Endothelial cell (in vitro differentiated cells): ENCODE measurements around the gene CETN3. TPM values are rescaled to one million over a fixed set of nuclear protein-coding genes. Genes with fewer than 3 reads are reported as not detected.
"Not testable (repeated sequence)": the region's sequence is repeated elsewhere in the genome, so short reads cannot be mapped to it uniquely, and the experiment has no call there.

ENCODE experiments used
- DNase-seq: peaks from one replicate; pipeline ENCODE4 v3.0.0; 2021; ENCODE audit warnings: low spot score
- H3K27ac Mint-ChIP-seq: one replicate; pipeline ENCODE4 v1.8.0; 2021; ENCODE audit warnings: mixed read lengths, inconsistent platforms; ENCODE audit not compliant: unreplicated experiment
- H3K27me3 Mint-ChIP-seq: one replicate; pipeline ENCODE4 v1.8.0; 2021; ENCODE audit warnings: mild to moderate bottlenecking, moderate library complexity, mixed read lengths, inconsistent platforms; ENCODE audit not compliant: unreplicated experiment
- H3K36me3 Mint-ChIP-seq: one replicate; pipeline ENCODE4 v1.8.0; 2021; ENCODE audit warnings: mild to moderate bottlenecking, low read depth, mixed read lengths, inconsistent platforms; ENCODE audit not compliant: unreplicated experiment
- H3K4me1 Mint-ChIP-seq: one replicate; pipeline ENCODE4 v1.8.0; 2021; ENCODE audit warnings: mild to moderate bottlenecking, mixed read lengths, inconsistent platforms; ENCODE audit not compliant: unreplicated experiment
- H3K4me3 Mint-ChIP-seq: one replicate; pipeline ENCODE4 v1.8.0; 2021; ENCODE audit warnings: mild to moderate bottlenecking, mixed read lengths, inconsistent platforms; ENCODE audit not compliant: unreplicated experiment
- H3K9me3 Mint-ChIP-seq: one replicate; pipeline ENCODE4 v1.8.0; 2021; ENCODE audit warnings: mixed read lengths, inconsistent platforms; ENCODE audit not compliant: unreplicated experiment
- total RNA-seq: library from RNA; stranded (reverse); fragmentation: NEBNext Ultra II Directional; extraction: Animal tissue kit (Norgen Biotek cat#: 25700); gene quantifications from one replicate; pipeline ENCODE4 v1.2.1, GENCODE V29; 2021; ENCODE audit not compliant: unreplicated experiment
- TF ChIP-seq, protein P1 (sequence below): fragments of 200-600 bp; sonication (generic); IDR thresholded peaks from one replicate; pipeline ENCODE4 v1.5.0; 2021; ENCODE audit warnings: antibody characterized with exemption; ENCODE audit not compliant: unreplicated experiment

CETN3 gene
- total RNA-seq, 1 donor from 2014 or later, result 20.4 TPM

DNA sequence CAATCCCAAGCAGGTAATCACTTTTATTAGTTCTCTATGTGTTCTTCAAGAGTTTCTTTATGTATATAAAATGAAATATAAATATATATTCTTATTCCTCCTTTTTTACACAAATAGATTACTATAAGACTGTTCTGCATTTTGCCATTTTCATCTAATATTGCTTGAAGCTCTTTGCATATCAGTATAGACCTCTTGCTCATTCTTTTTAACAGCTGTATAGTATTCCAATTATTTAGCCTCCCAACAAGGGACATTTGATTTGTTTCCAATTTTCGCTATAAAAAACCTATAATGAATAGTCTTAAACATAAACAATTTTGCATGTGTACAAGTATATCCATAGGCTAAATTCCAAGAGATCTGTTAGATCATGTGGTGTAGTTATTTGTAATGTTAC, 25.2 kb downstream of the CETN3 start:
- no peaks in the 10 kb centered on the region for H3K27me3 Mint-ChIP-seq
- no peak for DNase-seq
- no peaks in the 10 kb centered on the region for H3K4me1 Mint-ChIP-seq
- H3K36me3 Mint-ChIP-seq, result no peaks in the 10 kb centered on the region
- TF ChIP-seq, protein P1, sequence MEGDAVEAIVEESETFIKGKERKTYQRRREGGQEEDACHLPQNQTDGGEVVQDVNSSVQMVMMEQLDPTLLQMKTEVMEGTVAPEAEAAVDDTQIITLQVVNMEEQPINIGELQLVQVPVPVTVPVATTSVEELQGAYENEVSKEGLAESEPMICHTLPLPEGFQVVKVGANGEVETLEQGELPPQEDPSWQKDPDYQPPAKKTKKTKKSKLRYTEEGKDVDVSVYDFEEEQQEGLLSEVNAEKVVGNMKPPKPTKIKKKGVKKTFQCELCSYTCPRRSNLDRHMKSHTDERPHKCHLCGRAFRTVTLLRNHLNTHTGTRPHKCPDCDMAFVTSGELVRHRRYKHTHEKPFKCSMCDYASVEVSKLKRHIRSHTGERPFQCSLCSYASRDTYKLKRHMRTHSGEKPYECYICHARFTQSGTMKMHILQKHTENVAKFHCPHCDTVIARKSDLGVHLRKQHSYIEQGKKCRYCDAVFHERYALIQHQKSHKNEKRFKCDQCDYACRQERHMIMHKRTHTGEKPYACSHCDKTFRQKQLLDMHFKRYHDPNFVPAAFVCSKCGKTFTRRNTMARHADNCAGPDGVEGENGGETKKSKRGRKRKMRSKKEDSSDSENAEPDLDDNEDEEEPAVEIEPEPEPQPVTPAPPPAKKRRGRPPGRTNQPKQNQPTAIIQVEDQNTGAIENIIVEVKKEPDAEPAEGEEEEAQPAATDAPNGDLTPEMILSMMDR, result no peak
- H3K27ac Mint-ChIP-seq, result no peak overlapping the region
- H3K4me3 Mint-ChIP-seq, result no peak overlapping the region
- H3K9me3 Mint-ChIP-seq, result no peaks in the 10 kb centered on the region

DNA sequence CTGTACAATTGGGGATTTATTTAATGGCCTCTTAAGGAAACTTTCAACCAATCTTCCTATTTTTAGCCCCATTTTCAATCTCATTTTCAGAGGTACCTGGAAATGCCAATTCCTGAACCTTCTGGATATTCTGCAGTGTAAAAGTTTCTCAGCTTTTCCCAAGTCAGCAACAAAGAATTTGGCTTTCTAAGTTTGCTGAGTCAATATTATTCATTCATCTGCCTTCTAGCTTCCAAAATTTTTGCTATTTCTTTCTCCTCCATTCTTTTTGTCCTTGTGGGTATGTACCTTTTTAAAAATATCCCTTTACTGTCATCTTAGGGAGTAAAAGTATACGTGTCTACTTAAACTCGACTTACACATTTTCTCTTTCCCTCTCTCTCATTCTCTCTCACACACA, 25.7 kb downstream of the CETN3 start:
- Mint-ChIP-seq H3K9me3 (no peaks in the 10 kb centered on the region), H3K4me1 (no peaks in the 10 kb centered on the region), H3K27me3 (no peaks in the 10 kb centered on the region), H3K27ac (no peak overlapping the region), H3K4me3 (no peak overlapping the region), H3K36me3 (no peaks in the 10 kb centered on the region)
- TF ChIP-seq, protein P1, result no peak
- DNase-seq, result no peak

DNA sequence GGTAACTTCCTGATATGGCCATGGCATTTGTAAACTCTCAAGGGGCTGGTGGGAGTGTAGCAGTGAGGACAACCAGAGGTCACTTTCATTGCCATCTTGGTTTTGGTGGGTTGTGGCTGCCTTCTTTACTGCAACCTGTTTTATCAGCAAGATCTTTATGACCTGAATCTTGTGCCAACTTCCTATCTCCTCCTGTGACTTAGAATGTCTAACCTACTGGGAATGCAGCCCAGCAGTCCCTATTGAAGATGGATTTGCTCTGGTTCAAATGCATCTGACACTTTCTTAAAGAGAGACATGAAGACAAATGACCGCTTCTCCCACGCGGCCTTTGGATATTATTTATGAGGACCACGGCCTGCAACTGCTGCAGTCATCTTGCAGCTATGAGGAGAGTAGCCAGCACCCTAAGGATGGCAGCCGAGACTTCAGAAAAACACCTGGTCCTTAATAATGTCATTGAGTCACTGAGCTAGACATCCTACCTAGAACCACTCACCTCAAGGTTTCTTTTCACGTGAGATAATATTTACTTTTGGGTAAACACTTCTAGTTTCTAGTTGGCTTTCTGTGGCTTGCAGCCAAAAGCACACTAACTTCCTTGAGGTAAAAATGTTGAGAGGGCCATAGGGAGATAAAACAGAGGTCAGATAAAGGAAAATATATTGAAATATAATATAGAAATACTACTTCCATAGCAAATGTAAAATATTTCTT, 28.2 kb downstream of the CETN3 start:
- Mint-ChIP-seq H3K27me3 (no peaks in the 10 kb centered on the region), H3K4me3 (no peak overlapping the region), H3K27ac (no peak overlapping the region), H3K36me3 (no peaks in the 10 kb centered on the region), H3K4me1 (no peaks in the 10 kb centered on the region), H3K9me3 (no peaks in the 10 kb centered on the region)
- TF ChIP-seq, protein P1, result no peak
- no peak for DNase-seq

DNA sequence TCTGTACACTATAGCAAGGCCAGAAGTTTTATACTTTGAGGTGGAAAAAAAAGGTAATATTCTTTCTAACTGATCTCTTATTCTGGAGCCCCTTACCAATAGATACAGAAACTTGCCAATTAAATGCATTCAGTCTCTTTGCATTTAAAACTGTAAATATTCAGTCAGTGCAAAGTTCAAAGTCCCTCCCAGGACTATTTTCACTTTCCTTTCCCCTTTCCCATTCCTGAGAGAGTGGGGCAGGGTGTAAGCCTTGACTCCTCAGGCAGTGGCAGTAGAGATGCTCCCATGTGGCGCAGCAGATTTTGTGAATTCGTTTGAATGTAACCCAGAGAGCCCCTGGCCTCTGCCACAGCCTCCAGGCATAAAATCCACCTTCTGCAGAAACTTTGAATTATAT, 29.9 kb downstream of the CETN3 start:
- TF ChIP-seq, protein P1, result no peak

DNA sequence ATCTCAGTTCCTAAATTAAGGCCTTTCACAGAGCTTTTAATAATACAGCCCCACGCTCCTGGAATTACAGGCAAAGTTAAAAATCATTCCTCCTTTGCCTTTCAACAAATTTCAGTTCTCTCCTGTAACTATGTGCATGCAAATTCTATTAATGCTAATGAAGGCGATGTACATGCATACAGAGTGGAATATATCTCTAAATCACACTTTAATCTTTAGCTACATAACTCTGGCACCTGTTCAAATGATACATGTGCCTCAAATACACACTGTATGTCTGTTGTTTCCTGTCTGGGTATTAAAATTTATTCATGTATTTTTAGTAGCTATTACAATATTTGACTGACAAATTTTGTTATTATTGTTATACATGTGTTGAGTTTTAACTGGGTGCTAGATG, 30.8 kb downstream of the CETN3 start:
- no peak for DNase-seq
- Mint-ChIP-seq H3K27me3 (no peaks in the 10 kb centered on the region), H3K4me3 (no peak overlapping the region), H3K36me3 (no peaks in the 10 kb centered on the region), H3K4me1 (no peaks in the 10 kb centered on the region), H3K9me3 (no peaks in the 10 kb centered on the region), H3K27ac (no peak overlapping the region)
- TF ChIP-seq, protein P1, result no peak

More for the DNA sequence above, 29.9 kb downstream of the CETN3 start:
- H3K4me1 Mint-ChIP-seq, result no peaks in the 10 kb centered on the region
- H3K4me3 Mint-ChIP-seq, result no peak overlapping the region
- no peaks in the 10 kb centered on the region for H3K36me3 Mint-ChIP-seq
- no peak overlapping the region for H3K27ac Mint-ChIP-seq
- no peak for DNase-seq
- H3K27me3 Mint-ChIP-seq, result no peaks in the 10 kb centered on the region
- no peaks in the 10 kb centered on the region for H3K9me3 Mint-ChIP-seq

DNA sequence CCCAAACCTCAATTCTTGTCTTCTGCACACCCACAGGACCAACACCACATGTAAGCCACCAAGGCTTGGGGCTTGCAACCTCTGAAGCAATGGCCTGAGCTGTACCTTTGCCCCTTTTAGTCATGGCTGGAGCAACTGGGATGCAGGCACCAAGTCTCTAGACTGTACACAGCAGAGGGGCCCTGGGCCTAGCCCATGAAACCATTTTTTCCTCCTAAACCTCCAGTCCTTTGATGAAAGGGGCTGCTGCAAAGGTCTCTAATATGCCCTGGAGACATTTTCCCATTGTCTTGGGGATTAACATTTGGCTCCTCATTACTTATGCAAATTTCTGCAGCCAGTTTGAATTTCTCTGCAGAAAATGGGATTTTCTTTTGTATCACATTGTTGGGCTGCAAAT, 38.3 kb downstream of the CETN3 start:
- not testable (repeated sequence) for H3K4me3 Mint-ChIP-seq, H3K4me1 Mint-ChIP-seq, DNase-seq, H3K36me3 Mint-ChIP-seq, H3K9me3 Mint-ChIP-seq, H3K27me3 Mint-ChIP-seq, H3K27ac Mint-ChIP-seq
